Airway epithelial cell (primary cell): ENCODE measurements around the gene ACTR3C. TPM values are rescaled to one million over a fixed set of nuclear protein-coding genes. Genes with fewer than 3 reads are reported as not detected.

Experiments used
- total RNA-seq: library from RNA; depleted of rRNA; stranded (reverse); fragments of >200 nt; gene quantifications from 2 replicates; pipeline ENCODE4 v1.2.3, GENCODE V29; 2015

The ACTR3C gene
- 0.88 and 1.8 TPM in 2 replicates for total RNA-seq

DNA sequence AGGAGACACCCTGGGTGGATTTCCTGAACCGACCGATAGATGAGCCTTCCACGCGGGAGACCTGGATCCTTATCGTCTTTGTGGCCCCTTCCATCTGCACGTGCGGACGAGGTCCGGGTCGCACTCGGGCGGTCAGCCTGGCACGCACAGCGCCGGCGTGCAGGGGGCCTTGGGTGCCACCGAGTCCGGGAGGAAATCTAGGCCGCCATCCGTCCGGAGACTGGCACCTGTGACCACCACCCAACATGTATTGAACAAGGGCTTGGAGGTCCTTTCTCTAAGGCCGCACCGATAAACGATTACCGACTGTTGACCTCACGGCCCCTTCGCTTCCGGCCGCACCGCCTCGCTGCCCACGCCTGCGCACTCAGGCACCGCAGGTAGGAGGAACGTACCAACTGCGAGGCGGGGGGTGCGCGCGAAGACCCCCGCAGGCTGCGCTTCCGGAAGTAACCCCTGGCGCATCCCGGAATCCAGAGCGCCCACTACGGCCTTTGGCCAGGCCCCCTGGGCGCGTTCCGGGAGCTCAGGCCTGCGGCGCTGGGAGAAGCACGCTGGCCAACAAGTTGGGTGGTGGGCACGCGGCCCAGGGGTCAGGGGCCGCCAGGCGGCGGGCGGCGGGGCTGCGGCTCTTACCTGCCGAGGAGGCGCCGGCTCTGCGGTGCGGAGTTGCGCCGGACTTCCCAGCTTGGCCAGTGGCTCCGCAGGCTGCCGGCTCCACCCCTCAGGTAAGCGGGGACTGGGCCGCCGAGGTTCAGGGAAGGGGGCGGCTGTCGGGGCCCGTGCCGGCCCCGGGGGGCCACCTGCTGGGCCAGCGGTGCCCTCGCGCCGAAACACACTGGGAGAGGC is at the start of gene ACTR3C, which contains the start of gene LRRC61:
TSS of gene ACTR3C (minus strand) at position 713 of the 849 bp plus-strand sequence. CDS start 28,249 bp downstream, outside the sequence.
TSS of gene LRRC61 (plus strand) at position 523 of the 849 bp plus-strand sequence. CDS start 13,507 bp downstream, outside the sequence.

DNA sequence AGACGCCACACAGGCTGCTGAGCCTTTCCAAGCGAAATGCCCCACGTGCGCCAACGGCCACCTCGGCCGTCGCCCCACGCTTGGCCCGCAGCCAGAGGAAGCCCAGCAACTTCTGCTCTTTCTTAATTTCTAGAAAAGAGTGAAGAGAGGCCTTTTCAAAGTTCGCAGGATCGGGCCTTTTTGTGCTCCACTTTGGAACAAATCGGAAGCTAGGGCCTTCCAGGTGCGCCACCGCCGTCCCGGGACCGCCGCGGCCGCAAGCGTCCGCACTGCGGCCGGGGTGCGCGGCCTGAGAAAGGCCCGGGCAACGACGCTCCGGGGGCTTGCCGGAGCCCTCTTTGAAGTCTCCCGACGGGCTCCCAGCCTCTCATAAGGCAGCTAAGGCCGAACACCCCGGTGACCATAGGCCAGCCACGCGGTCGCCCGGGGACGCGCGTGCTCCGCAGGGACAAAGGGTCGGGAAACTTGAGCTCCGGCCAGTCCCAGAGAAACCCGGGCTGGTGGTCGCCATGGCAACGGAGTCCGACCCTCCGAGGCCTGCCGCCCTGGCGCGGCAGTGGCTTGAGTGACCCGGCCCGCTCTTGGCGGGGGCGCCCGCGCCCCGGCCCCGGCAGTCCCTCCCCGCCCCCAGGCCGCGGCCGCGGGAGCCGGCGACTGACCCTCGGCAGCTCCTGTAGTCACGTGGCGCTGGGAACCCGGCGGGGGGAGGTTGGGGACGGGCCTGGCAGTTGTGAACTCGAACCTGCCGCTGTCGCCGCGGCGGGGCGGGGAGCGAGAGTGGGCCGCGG is 44.9 kb upstream of the ACTR3C start, which contains the start of gene REPIN1:
TSS of gene REPIN1 (plus strand) at position 727 of the 788 bp plus-strand sequence. CDS start 890 bp downstream, outside the sequence.

DNA sequence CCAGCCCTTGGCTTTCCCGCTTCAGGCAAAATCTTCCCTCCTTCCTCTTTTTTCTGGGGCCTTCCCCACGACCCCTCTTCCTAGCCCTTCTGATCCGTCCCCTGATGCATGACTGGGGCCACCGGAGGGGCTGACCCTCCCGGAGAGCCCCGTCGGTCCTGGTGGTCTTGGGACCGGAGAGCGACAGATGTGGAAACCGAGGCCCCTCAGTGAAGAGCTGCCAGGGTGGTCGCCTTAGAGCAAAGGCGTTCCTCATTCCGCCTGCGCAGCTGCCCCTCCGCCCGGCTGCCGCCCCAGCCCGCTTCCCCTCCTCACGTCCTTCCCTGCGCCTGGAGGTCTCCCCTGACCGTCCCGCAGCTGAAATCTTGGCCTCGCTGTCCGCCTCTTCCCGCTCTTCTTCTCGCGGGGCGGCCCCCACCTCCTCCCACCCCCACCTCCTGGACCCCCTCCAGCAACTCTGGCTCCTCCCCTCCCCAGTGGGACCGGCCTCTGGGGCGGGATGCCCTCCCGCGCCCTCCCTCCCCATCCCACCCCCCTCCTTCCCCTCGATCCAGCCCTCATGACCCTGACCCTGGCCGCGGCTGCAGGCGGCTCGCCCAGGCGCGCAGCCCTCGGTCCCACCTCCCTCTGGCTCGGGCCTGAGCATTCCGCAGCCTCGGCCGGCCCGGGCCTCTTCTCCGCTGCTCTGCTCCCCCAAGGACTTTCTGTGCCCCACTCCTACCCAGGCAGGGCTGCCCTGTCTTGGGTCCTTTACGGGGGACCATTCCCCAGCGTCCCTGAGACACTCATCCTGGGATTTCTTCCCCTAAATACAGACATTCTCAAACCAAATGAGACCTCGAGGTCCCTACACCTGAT is 18.1 kb upstream of the ACTR3C start, which contains the start of gene RARRES2:
TSS of gene RARRES2 (minus strand) at position 367 of the 858 bp plus-strand sequence. CDS start 1,020 bp downstream, outside the sequence.

Other genes starting within 250 kb of the ACTR3C start
- 11.0 and 11.1 TPM in 2 replicates for gene LRRC61, start 190 bp downstream of the ACTR3C start, total RNA-seq
- not detected in 2 replicates for gene RARRES2, start 18.1 kb upstream of the ACTR3C start, total RNA-seq
- 65.3 and 70.5 TPM in 2 replicates for gene REPIN1, start 45.3 kb upstream of the ACTR3C start, total RNA-seq
- gene ZNF775, start 55.8 kb upstream of the ACTR3C start, total RNA-seq: 3.4 and 5.1 TPM in 2 replicates
- gene GIMAP8, start 127.1 kb upstream of the ACTR3C start, total RNA-seq: 0.07 TPM in 1 of 2 replicates, not detected in the other
- not detected in 2 replicates for gene GIMAP7, start 191.3 kb upstream of the ACTR3C start, total RNA-seq
- not detected in 2 replicates for gene GIMAP4, start 243.8 kb upstream of the ACTR3C start, total RNA-seq